Spinal cord (tissue), 10 donors: ENCODE results near the gene ENPP5. TPM values are rescaled to one million over a fixed set of nuclear protein-coding genes. Genes with fewer than 3 reads are reported as not detected.
"Not testable (repeated sequence)": the region's sequence is repeated elsewhere in the genome, so short reads cannot be mapped to it uniquely, and the experiment has no call there.

Experiments
- DNase-seq, 6 donors: peaks; one replicate each; pipeline versions ENCODE4 v3.0.0 to v3.0.0-alpha.2; 2013 to 2015; ENCODE audit warnings: low spot score in 6 of 6, low read depth in 4 of 6
- H3K27ac ChIP-seq: one replicate; pipeline ENCODE4 v1.5.1; 2013; ENCODE audit warnings: low read depth, low read length, control low read depth
- H3K27me3 ChIP-seq: one replicate; pipeline ENCODE4 v1.6.1; 2013; ENCODE audit warnings: low read length; ENCODE audit not compliant: control insufficient read depth, insufficient read depth
- H3K36me3 ChIP-seq: one replicate; pipeline ENCODE4 v1.6.1; 2013; ENCODE audit warnings: low read length; ENCODE audit not compliant: control insufficient read depth, insufficient read depth
- H3K4me1 ChIP-seq: one replicate; pipeline ENCODE4 v1.6.1; 2013; ENCODE audit warnings: low read length; ENCODE audit not compliant: control insufficient read depth, insufficient read depth
- H3K4me3 ChIP-seq: one replicate; pipeline ENCODE4 v1.5.1; 2013; ENCODE audit warnings: low read depth, low read length, control low read depth
- H3K9me3 ChIP-seq: one replicate; pipeline ENCODE4 v1.6.1; 2013; ENCODE audit warnings: low read length; ENCODE audit not compliant: control insufficient read depth, insufficient read depth
- whole genome bisulfite sequencing: methylation state at CpG from one replicate; pipeline ENCODE4 v1.1.5; 2013; ENCODE audit warnings: missing lambda C conversion rate; ENCODE audit not compliant: insufficient coverage; 5-methylcytosine and 5-hydroxymethylcytosine counted together
- polyA plus RNA-seq, 2 donors: library from polyadenylated mRNA; unstranded; fragments of 120-200 nt; gene quantifications; one replicate each; pipeline ENCODE4 v1.2.1, GENCODE V29; 2013; ENCODE audit not compliant: insufficient read length in 2 of 2
- total RNA-seq, 2 donors: library from RNA; depleted of rRNA in 1 of 2; stranded (reverse); fragments of 120-200 nt in 1 of 2; fragments of >200 nt in 1 of 2; gene quantifications; one replicate each; pipeline versions ENCODE4 v1.2.3 to v1.2.4, GENCODE V29; 2013 to 2014
- donor health status: healthy.

The ENPP5 gene
- total and polyA plus RNA-seq, 4 donors: 3.8 to 14.2 (median 4.8) TPM

DNA sequence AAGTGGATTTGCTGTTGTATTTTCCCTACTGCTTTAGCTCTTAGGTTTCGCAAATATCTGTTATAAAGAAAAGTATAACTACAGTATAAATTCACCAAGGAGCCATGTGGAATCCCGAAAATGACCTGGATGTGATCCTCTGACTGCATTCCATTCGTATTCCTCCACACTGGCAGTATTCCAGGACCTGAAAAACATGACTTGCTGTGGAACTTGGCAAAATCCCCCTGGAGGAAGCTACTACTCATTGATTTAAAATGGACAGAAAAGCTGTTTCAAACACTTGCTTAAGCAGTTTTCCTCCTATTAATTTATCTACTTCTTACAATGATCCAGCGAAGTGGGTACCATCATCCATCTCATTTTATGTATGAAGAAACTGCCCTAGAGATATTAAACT lies 13.3 kb upstream of the ENPP5 start:
- 60% methylated on average over 1 of the region's 4 CpGs for WGBS
- Histone ChIP-seq H3K27me3 (no peaks in the 10 kb centered on the region), H3K27ac (no peak overlapping the region), H3K36me3 (no peaks in the 10 kb centered on the region), H3K4me3 (no peak overlapping the region), H3K4me1 (no peaks in the 10 kb centered on the region), H3K9me3 (no peaks in the 10 kb centered on the region)
- peak in 2 of 6 donors; percentile 48 to 57 for DNase-seq

DNA sequence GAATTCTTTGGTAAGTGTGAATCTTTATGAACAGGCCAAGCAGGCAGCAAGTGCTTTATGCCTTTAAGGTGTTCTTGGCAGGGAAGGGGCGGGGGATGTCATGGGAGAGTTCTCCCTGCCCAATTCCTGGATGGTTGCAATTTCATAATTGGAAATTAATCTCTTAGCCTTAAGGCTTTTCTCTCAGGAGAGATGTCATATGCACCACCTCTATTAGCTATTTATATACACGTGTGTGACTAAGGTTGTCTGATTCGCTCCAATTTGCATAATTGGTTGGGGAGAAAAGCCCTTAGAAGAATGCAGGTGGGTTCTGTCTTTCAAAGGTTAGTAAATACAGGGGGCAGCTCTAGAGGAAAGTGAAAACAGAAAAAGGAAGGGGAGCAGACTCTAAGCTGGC lies 5.2 kb upstream of the ENPP5 start:
- no peak overlapping the region for H3K4me3 ChIP-seq
- H3K36me3 ChIP-seq: no peaks in the 10 kb centered on the region
- no peak overlapping the region for H3K27ac ChIP-seq
- H3K27me3 ChIP-seq: no peaks in the 10 kb centered on the region
- DNase-seq: no peak
- no CpG with 5 or more reads among the region's 3 CpGs for WGBS
- H3K9me3 ChIP-seq: no peaks in the 10 kb centered on the region
- H3K4me1 ChIP-seq: peaks cover 4% of the 10 kb centered on the region

DNA sequence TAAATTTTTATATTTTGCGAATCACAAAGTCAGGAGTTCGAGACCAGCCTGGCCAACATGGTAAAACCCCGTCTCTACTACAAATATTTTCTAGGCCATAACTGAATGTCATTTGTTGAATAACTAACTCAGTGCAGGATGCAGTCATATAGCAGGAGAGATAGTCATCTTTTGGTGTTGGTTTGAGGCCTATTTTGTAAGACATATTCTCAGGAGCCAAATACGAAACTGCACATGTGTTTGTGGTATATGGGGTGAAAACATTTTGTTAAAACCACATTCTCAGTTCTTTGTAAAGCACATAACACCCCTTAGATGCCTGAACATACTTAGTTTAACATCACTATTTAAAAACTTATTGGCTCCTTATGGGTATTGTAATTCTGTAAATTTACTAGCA lies 4.7 kb upstream of the ENPP5 start:
- Histone ChIP-seq H3K9me3 (no peaks in the 10 kb centered on the region), H3K27ac (no peak overlapping the region), H3K27me3 (no peaks in the 10 kb centered on the region), H3K4me1 (peaks cover 8% of the 10 kb centered on the region), H3K36me3 (no peaks in the 10 kb centered on the region), H3K4me3 (no peak overlapping the region)
- no peak for DNase-seq
- 80% methylated on average over 1 of the region's 4 CpGs for WGBS

DNA sequence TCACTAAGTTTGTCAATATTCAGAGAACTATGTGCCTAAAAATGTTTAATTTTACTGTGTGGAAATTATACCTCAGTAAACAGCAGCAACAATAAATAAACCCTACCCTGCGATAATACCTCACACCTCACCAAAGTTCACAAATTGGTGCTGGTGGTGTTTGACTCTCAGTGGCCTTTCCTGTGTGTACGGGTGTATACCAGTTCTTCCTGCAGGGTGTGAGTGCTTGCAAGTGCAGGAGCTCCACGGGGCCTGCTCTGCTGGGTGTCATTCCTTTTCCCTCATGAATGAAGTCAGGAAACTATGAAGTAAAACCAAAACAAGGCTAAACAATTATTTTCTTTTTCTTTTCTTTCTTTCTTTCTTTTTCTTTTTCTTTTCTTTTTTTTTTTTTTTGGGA lies 4.1 kb upstream of the ENPP5 start:
- no peak overlapping the region for H3K4me3 ChIP-seq
- no peak overlapping the region for H3K27ac ChIP-seq
- 60% methylated on average over 1 of the region's 3 CpGs for WGBS
- peaks cover 9% of the 10 kb centered on the region for H3K4me1 ChIP-seq
- no peak for DNase-seq
- no peaks in the 10 kb centered on the region for H3K36me3 ChIP-seq
- no peaks in the 10 kb centered on the region for H3K27me3 ChIP-seq
- H3K9me3 ChIP-seq: no peaks in the 10 kb centered on the region

DNA sequence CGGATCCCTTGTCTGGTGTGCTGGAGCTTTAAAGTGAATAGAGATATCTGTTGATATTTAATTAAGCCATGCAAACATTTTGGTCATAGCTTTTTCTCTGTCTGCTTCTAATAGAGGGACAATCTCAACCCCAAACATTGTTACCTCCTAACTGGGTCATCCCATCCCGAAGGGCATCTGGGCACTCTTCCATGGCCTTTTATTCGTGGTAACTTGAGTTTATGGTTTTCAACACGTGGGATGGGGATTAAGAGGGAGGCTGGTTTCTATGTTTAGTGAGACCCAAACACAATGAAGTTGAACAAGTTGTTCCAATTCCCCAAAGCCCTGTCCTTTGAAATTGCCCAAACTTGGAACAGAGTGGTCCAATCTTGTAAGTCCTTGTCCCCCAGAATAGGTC lies 1.4 kb upstream of the ENPP5 start:
- Histone ChIP-seq H3K36me3 (no peaks in the 10 kb centered on the region), H3K4me1 (peaks cover 9% of the 10 kb centered on the region), H3K27ac (no peak overlapping the region), H3K9me3 (no peaks in the 10 kb centered on the region), H3K4me3 (no peak overlapping the region), H3K27me3 (peaks cover 2% of the 10 kb centered on the region)
- WGBS: 65% methylated on average over 2 of the region's 4 CpGs
- DNase-seq: no peak

DNA sequence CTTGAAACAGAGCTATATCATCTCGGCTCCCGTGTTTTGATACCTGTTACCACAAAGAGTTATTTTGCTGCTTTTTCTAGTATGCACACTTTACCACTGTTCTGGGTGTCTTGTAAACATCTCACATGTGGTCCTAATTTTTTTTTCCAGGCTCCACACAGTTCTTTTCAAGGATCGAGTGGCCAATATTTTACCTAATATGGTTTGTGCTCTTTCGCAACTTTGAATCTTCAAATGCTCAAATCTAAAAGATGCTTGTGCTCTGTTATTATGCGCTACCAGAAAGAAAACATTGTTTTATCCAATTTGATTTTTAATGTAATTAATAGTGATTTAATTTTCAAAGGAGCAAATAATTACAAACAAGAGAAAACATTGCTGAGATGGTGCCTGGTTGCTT lies 10.7 kb downstream of the ENPP5 start:
- Histone ChIP-seq H3K27ac (no peak overlapping the region), H3K4me3 (no peak overlapping the region), H3K27me3 (no peaks in the 10 kb centered on the region), H3K4me1 (no peaks in the 10 kb centered on the region), H3K36me3 (no peaks in the 10 kb centered on the region), H3K9me3 (no peaks in the 10 kb centered on the region)
- WGBS: no CpG with 5 or more reads among the region's 5 CpGs
- DNase-seq: no peak

DNA sequence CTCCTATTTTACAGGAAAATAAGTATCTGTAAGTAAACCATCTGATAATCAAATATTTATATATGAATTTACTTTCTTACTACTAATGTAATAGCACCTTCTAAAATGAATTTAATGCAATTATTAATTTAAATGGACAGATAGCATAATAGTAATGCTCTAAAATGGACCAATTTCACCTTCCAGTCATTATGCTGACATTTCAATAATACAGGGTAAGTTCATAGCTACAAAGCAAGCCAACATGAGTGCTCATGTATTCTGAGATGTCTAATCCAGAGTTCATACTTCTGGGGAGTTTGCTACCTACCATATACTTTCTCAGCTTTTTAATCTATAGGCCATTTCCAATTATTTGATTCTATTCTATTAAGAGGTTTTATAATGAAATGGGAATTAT lies 11.6 kb downstream of the ENPP5 start:
- H3K27ac ChIP-seq: no peak overlapping the region
- H3K36me3 ChIP-seq: no peaks in the 10 kb centered on the region
- no peaks in the 10 kb centered on the region for H3K4me1 ChIP-seq
- no peak overlapping the region for H3K4me3 ChIP-seq
- no peaks in the 10 kb centered on the region for H3K9me3 ChIP-seq
- no peaks in the 10 kb centered on the region for H3K27me3 ChIP-seq
- DNase-seq: no peak

DNA sequence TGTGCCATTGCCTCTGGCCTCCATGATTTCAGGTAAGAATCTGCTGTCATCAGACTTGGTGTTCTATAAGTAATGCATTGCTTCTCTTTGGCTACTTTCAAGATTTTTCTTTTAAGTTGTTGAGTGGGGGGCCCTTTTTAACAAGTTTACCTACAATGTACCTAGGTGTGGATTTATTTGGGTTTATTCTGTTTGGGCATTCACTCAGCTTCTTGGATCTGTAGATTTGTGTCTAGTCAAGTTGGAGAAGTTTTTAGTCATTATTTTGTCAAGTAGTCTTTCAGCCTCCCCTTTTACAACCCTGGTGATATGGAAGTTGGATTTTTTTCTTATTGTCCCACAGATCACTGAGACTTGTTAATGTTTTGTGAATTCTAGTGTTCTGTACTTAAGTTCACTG lies 14.1 kb downstream of the ENPP5 start:
- Histone ChIP-seq H3K4me1 (no peaks in the 10 kb centered on the region), H3K4me3 (no peak overlapping the region), H3K27me3 (no peaks in the 10 kb centered on the region), H3K36me3 (no peaks in the 10 kb centered on the region), H3K27ac (no peak overlapping the region), H3K9me3 (peaks cover 1% of the 10 kb centered on the region)
- no peak for DNase-seq

DNA sequence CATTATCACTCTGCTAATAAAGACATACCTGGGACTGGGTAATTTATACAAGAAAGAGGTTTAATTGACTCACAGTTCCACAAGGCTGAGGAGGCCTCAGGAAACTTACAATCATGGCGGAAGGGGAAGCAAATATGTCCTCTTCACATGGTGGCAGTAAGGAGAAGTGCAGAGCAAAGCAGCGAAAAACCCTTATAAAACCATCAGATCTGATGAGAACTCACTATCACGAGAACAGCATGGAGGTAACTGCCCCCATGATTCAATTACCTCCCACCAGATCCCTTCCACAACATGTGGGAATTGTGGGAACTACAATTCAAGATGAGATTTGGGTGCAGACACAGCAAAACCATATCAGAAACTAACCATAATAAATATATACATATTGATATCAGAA lies 21.7 kb downstream of the ENPP5 start:
- not testable (repeated sequence) for H3K27me3 ChIP-seq, H3K9me3 ChIP-seq, H3K4me3 ChIP-seq, H3K36me3 ChIP-seq, H3K4me1 ChIP-seq, H3K27ac ChIP-seq, DNase-seq
- WGBS: 60% methylated on average over 1 of the region's 3 CpGs

DNA sequence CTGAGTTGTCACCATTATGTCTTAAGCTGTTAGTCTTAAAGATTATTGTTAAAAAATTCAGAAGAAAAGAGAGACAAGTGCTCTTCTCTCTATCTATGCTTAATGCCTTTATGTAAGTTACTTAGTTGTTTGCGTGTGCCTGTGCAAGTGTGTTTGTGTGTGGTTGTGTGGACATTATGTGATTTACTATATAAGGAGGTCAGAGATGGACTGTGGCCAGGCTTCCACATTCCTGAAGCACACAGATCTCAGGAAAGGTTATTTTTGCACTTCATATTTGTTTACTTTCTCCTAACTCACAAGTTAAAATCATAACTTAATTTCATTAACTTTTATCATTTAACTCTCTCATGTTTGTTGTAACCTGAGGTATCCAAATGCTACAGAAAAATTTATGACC lies 26.5 kb downstream of the ENPP5 start:
- no peaks in the 10 kb centered on the region for H3K36me3 ChIP-seq
- no peak overlapping the region for H3K4me3 ChIP-seq
- H3K27ac ChIP-seq: no peak overlapping the region
- WGBS: no CpG with 5 or more reads among the region's 1 CpG
- no peaks in the 10 kb centered on the region for H3K9me3 ChIP-seq
- DNase-seq: no peak
- H3K27me3 ChIP-seq: no peaks in the 10 kb centered on the region
- no peaks in the 10 kb centered on the region for H3K4me1 ChIP-seq

DNA sequence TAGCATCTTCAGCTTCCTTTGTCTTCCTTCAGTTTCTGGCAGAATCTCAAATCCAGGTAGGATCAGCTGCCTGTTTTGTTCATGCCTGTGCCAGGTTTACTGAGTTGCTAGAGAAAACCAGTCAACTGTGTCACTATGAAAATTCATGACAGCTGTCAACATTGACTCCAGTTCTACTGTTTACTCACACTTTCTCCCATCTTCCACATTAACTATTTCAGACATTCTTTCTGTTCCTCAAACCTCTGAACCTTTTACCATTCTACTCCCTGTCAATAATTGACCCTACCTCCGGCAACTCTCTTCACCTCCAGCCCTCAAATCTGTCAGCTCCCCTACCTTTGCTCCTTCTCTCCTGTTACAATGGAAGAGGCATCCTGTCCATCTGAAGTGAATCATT lies 32.5 kb downstream of the ENPP5 start:
- no peak for DNase-seq
- H3K4me3 ChIP-seq: no peak overlapping the region
- no peaks in the 10 kb centered on the region for H3K4me1 ChIP-seq
- H3K36me3 ChIP-seq: no peaks in the 10 kb centered on the region
- H3K27me3 ChIP-seq: no peaks in the 10 kb centered on the region
- 50% methylated on average over 1 of the region's 1 CpG for WGBS
- H3K9me3 ChIP-seq: no peaks in the 10 kb centered on the region
- H3K27ac ChIP-seq: no peak overlapping the region
